ENCODE results near the gene ASPSCR1. TPM values are rescaled to one million over a fixed set of nuclear protein-coding genes. Genes with fewer than 3 reads are reported as not detected.

Gene ASPSCR1
- total RNA-seq, 1 experiment from 2014 or later, result 60.4 TPM

GRCh38 chr17:82065638-82066303 is 88.3 kb downstream of the ASPSCR1 start, which contains the start of gene DUS1L (continued):
- TF ChIP-seq EMX1 (CRISPR knock-in tag; IDR thresholded peaks at IDR 0.05) (no peak), ZNF317 (CRISPR knock-in tag; IDR thresholded peaks at IDR 0.05; ENCODE audit: borderline replicate concordance, low read depth) (no peak), ATF6 (CRISPR knock-in tag; IDR thresholded peaks at IDR 0.05) (no peak), ERG (CRISPR knock-in tag; IDR thresholded peaks at IDR 0.05) (no peak), ZNF396 (CRISPR knock-in tag; IDR thresholded peaks at IDR 0.05; ENCODE audit: borderline replicate concordance) (no peak), TEAD4 (CRISPR knock-in tag; IDR thresholded peaks at IDR 0.05) (no peak), ATF3 (CRISPR knock-in tag; conservative IDR thresholded peaks at IDR 0.05) (no peak), ESRRA (CRISPR knock-in tag; IDR thresholded peaks at IDR 0.05; ENCODE audit: borderline replicate concordance) (peak; percentile 84; the same call in 1 of the 2 replicates), ZMAT4 (CRISPR knock-in tag; IDR thresholded peaks at IDR 0.05) (no peak), CREB1 (CRISPR knock-in tag; IDR thresholded peaks at IDR 0.05) (no peak), ATF2 (CRISPR knock-in tag; IDR thresholded peaks at IDR 0.05; ENCODE audit: borderline replicate concordance, low read depth) (no peak), TP53 (CRISPR knock-in tag; IDR thresholded peaks at IDR 0.05) (peak; percentile 68; the same call in 1 of the 2 replicates), USF2 (CRISPR knock-in tag; IDR thresholded peaks at IDR 0.05) (peak; percentile 31; the same call in 1 of the 2 replicates), SOX15 (CRISPR knock-in tag; IDR thresholded peaks at IDR 0.05) (no peak), IRF2 (CRISPR knock-in tag; IDR thresholded peaks at IDR 0.05; ENCODE audit: borderline replicate concordance, low read depth) (no peak), HMGA2 (CRISPR knock-in tag; IDR thresholded peaks at IDR 0.05) (no peak), ELF4 (CRISPR knock-in tag; IDR thresholded peaks at IDR 0.05; ENCODE audit: low read depth) (no peak), MAX (CRISPR knock-in tag; IDR thresholded peaks at IDR 0.05) (no peak), NFYB (CRISPR knock-in tag; conservative IDR thresholded peaks at IDR 0.05; ENCODE audit: low read depth) (peak; percentile 25; the same call in 1 of the 2 replicates), FOXJ3 (CRISPR knock-in tag; IDR thresholded peaks at IDR 0.05; ENCODE audit: borderline replicate concordance) (no peak)

Other genes with a start within 250 kb of the ASPSCR1 start
- gene GCGR, start 173.5 kb upstream of the ASPSCR1 start, total RNA-seq (2021), result 0.85 to 1.4 TPM (median 1.4 TPM) in 3 replicates
- gene MCRIP1, start 144.3 kb upstream of the ASPSCR1 start, total RNA-seq (2021), result 126 to 144 TPM (median 131 TPM) in 3 replicates
- gene PPP1R27, start 142.6 kb upstream of the ASPSCR1 start, total RNA-seq (2021), result not detected in 3 replicates
- 343 to 380 TPM (median 360 TPM) in 3 replicates for gene P4HB, start 117.1 kb upstream of the ASPSCR1 start, total RNA-seq (2021)
- gene ARHGDIA, start 106.3 kb upstream of the ASPSCR1 start, total RNA-seq (2021), result 200 to 247 TPM (median 203 TPM) in 3 replicates
- 172 to 212 TPM (median 174 TPM) in 3 replicates for gene ALYREF, start 86.0 kb upstream of the ASPSCR1 start, total RNA-seq (2021)
- 217 to 249 TPM (median 245 TPM) in 3 replicates for gene ANAPC11, start 85.9 kb upstream of the ASPSCR1 start, total RNA-seq (2021)
- 1.9 to 2.1 TPM (median 1.9 TPM) in 3 replicates for gene NPB, start 75.4 kb upstream of the ASPSCR1 start, total RNA-seq (2021)
- gene PCYT2, start 66.2 kb upstream of the ASPSCR1 start, total RNA-seq (2021), result 24.7 to 31.4 TPM (median 26.3 TPM) in 3 replicates
- gene SIRT7, start 59.5 kb upstream of the ASPSCR1 start, total RNA-seq (2021), result 19.5 to 24.2 TPM (median 20.9 TPM) in 3 replicates
- 24.2 to 29.8 TPM (median 24.3 TPM) in 3 replicates for gene MAFG, start 49.9 kb upstream of the ASPSCR1 start, total RNA-seq (2021)
- 144 to 188 TPM (median 164 TPM) in 3 replicates for gene PYCR1, start 40.3 kb upstream of the ASPSCR1 start, total RNA-seq (2021)
- gene MYADML2, start 30.4 kb upstream of the ASPSCR1 start, total RNA-seq (2021), result 0.44 to 0.62 TPM (median 0.46 TPM) in 3 replicates
- 1.2 to 1.9 TPM (median 1.7 TPM) in 3 replicates for gene NOTUM, start 16.4 kb upstream of the ASPSCR1 start, total RNA-seq (2021)
- gene CENPX, start 45.2 kb downstream of the ASPSCR1 start, total RNA-seq (2021), result 107 to 121 TPM (median 110 TPM) in 3 replicates
- 30.5 to 38.1 TPM (median 32.5 TPM) in 3 replicates for gene LRRC45, start 45.7 kb downstream of the ASPSCR1 start, total RNA-seq (2021)
- gene RAC3, start 54.0 kb downstream of the ASPSCR1 start, total RNA-seq (2021), result 135 to 163 TPM (median 138 TPM) in 3 replicates
- 114 to 130 TPM (median 120 TPM) in 3 replicates for gene DCXR, start 60.1 kb downstream of the ASPSCR1 start, total RNA-seq (2021)
- 40.9 to 42.3 TPM (median 41.6 TPM) in 3 replicates for gene RFNG, start 74.2 kb downstream of the ASPSCR1 start, total RNA-seq (2021)
- gene GPS1, start 74.3 kb downstream of the ASPSCR1 start, total RNA-seq (2021), result 166 to 181 TPM (median 167 TPM) in 3 replicates
- gene DUS1L, start 88.2 kb downstream of the ASPSCR1 start, total RNA-seq (2021), result 99.6 to 120 TPM (median 106 TPM) in 3 replicates
- gene FASN, start 120.6 kb downstream of the ASPSCR1 start, total RNA-seq (2021), result 611 to 742 TPM (median 654 TPM) in 3 replicates
- gene CCDC57, start 235.2 kb downstream of the ASPSCR1 start, total RNA-seq (2021), result 15.1 to 20.0 TPM (median 16.9 TPM) in 3 replicates